WTC11 (cell line): ENCODE results near the gene GALK1. TPM values are rescaled to one million over a fixed set of nuclear protein-coding genes. Genes with fewer than 3 reads are reported as not detected.

Source experiments
- ATAC-seq: fragments of 200-7000 bp; cut with Tn5 transposase; 2 replicates; pipeline ENCODE4 v1.10.0; 2021; ENCODE audit warnings: mild to moderate bottlenecking, moderate library complexity
- CTCF ChIA-PET: fragments of 300-600 bp; sonication (Branson Sonifier 250); formaldehyde crosslinking; loops from one replicate; lab custom pipeline; 2021; ENCODE audit warnings: antibody characterized with exemption; lab: Charles Lee
- POLR2A ChIA-PET: fragments of 350-600 bp; sonication (Branson Sonifier 250); formaldehyde crosslinking; loops from one replicate; lab custom pipeline; 2021; ENCODE audit warnings: antibody characterized with exemption; lab: Charles Lee
- DNase-seq: peaks from one replicate; pipeline ENCODE4 v3.0.0; 2021; ENCODE audit warnings: low spot score
- H3K27ac Mint-ChIP-seq: 2 replicates; pipeline ENCODE4 v1.8.0; 2021; ENCODE audit warnings: mixed read lengths
- H3K27me3 Mint-ChIP-seq: 2 replicates; pipeline ENCODE4 v1.8.0; 2021; ENCODE audit warnings: low read depth, mild to moderate bottlenecking, moderate library complexity, mixed read lengths
- H3K36me3 Mint-ChIP-seq: 2 replicates; pipeline ENCODE4 v1.8.0; 2021; ENCODE audit warnings: mixed read lengths
- H3K4me1 Mint-ChIP-seq: 2 replicates; pipeline ENCODE4 v1.8.0; 2022; ENCODE audit warnings: mixed read lengths
- H3K4me3 Mint-ChIP-seq: 2 replicates; pipeline ENCODE4 v1.8.0; 2021; ENCODE audit warnings: mild to moderate bottlenecking, moderate library complexity, mixed read lengths
- H3K9me3 Mint-ChIP-seq: 2 replicates; pipeline ENCODE4 v1.8.0; 2021; ENCODE audit warnings: mixed read lengths
- ESRRA ChIP-seq: sonication (generic); formaldehyde crosslinking; IDR thresholded peaks from 2 replicates; pipeline ENCODE4 v1.8.1; 2022; ENCODE audit warnings: mild to moderate bottlenecking, missing genetic modification reagents, borderline replicate concordance
- GABPB1 ChIP-seq: sonication (generic); formaldehyde crosslinking; IDR thresholded peaks from 2 replicates; pipeline ENCODE4 v1.8.1; 2023; ENCODE audit warnings: mild to moderate bottlenecking, missing genetic modification reagents
- GTF2I ChIP-seq: fragments of 250-450 bp; sonication (Bioruptor Pico); conservative IDR thresholded peaks from 2 replicates; pipeline ENCODE4 v1.4.0; 2021; ENCODE audit warnings: mild to moderate bottlenecking
- IRF2 ChIP-seq: sonication (generic); formaldehyde crosslinking; IDR thresholded peaks from 2 replicates; pipeline ENCODE4 v1.8.0; 2022; ENCODE audit warnings: low read depth, missing genetic modification reagents, borderline replicate concordance
- JAZF1 ChIP-seq: fragments of 250-450 bp; sonication (Bioruptor Pico); IDR thresholded peaks from 2 replicates; pipeline ENCODE4 v1.9.0; 2021; ENCODE audit warnings: moderate library complexity, mild to moderate bottlenecking, inconsistent platforms
- JUN ChIP-seq: sonication (generic); formaldehyde crosslinking; IDR thresholded peaks from 2 replicates; pipeline ENCODE4 v1.8.0; 2023; ENCODE audit warnings: mild to moderate bottlenecking, missing genetic modification reagents
- NFYB ChIP-seq: sonication (generic); formaldehyde crosslinking; conservative IDR thresholded peaks from 2 replicates; pipeline ENCODE4 v1.8.0; 2022; ENCODE audit warnings: low read depth, missing genetic modification reagents
- OVOL2 ChIP-seq: fragments of 250-450 bp; sonication (Bioruptor Pico); IDR thresholded peaks from 2 replicates; pipeline ENCODE4 v1.9.0; 2021; ENCODE audit warnings: mild to moderate bottlenecking, borderline replicate concordance
- SOX15 ChIP-seq: fragments of 250-450 bp; sonication (Bioruptor Pico); IDR thresholded peaks from 2 replicates; pipeline ENCODE4 v1.9.0; 2021; ENCODE audit warnings: mild to moderate bottlenecking
- ZNF121 ChIP-seq: sonication (generic); formaldehyde crosslinking; IDR thresholded peaks from 2 replicates; pipeline ENCODE4 v1.8.0; 2023; ENCODE audit warnings: missing genetic modification reagents
- ZNF138 ChIP-seq: sonication (generic); formaldehyde crosslinking; conservative IDR thresholded peaks from 2 replicates; pipeline ENCODE4 v1.8.1; 2022; ENCODE audit warnings: mild to moderate bottlenecking, moderate library complexity, missing genetic modification reagents
- ZNF219 ChIP-seq: sonication (generic); formaldehyde crosslinking; IDR thresholded peaks from 2 replicates; pipeline ENCODE4 v1.8.0; 2023; ENCODE audit warnings: missing genetic modification reagents, mild to moderate bottlenecking, borderline replicate concordance
- ZNF263 ChIP-seq: sonication (generic); formaldehyde crosslinking; IDR thresholded peaks from 2 replicates; pipeline ENCODE4 v1.8.1; 2022; ENCODE audit warnings: low read depth, mild to moderate bottlenecking, moderate library complexity, missing genetic modification reagents
- total RNA-seq: library from RNA; stranded (reverse); gene quantifications from 3 replicates; pipeline ENCODE4 v1.2.3, GENCODE V29; 2021
- TF ChIP-seq, protein P1 (sequence below): fragments of 250-450 bp; sonication (Bioruptor Pico); IDR thresholded peaks from 2 replicates; pipeline ENCODE4 v1.9.0; 2021; ENCODE audit warnings: mild to moderate bottlenecking, borderline replicate concordance
- TF ChIP-seq, protein P2 (sequence below): sonication (generic); formaldehyde crosslinking; IDR thresholded peaks from 2 replicates; pipeline ENCODE4 v1.8.1; 2022; ENCODE audit warnings: low read depth, mild to moderate bottlenecking, moderate library complexity, missing genetic modification reagents, borderline replicate concordance
- TF ChIP-seq, protein P3 (sequence below): sonication (generic); formaldehyde crosslinking; IDR thresholded peaks from 2 replicates; pipeline ENCODE4 v1.8.0; 2022; ENCODE audit warnings: mild to moderate bottlenecking, missing genetic modification reagents
- TF ChIP-seq, protein P4 (sequence below): fragments of 250-450 bp; sonication (Bioruptor Pico); IDR thresholded peaks from 2 replicates; pipeline ENCODE4 v1.9.0; 2021; ENCODE audit warnings: mild to moderate bottlenecking
- TF ChIP-seq, protein P5 (sequence below): fragments of 200-600 bp; IDR thresholded peaks from 2 replicates; pipeline ENCODE4 v1.8.0; 2022; ENCODE audit warnings: antibody characterized with exemption
- TF ChIP-seq, protein P6 (sequence below): fragments of 250-450 bp; sonication (Bioruptor Pico); IDR thresholded peaks from 2 replicates; pipeline ENCODE4 v1.9.0; 2021; ENCODE audit warnings: mild to moderate bottlenecking
- TF ChIP-seq, protein P7 (sequence below): sonication (generic); formaldehyde crosslinking; conservative IDR thresholded peaks from 2 replicates; pipeline ENCODE4 v1.8.1; 2022; ENCODE audit warnings: mild to moderate bottlenecking, missing genetic modification reagents

GALK1 gene
- total RNA-seq, 1 experiment from 2014 or later, result 42.2 TPM

DNA sequence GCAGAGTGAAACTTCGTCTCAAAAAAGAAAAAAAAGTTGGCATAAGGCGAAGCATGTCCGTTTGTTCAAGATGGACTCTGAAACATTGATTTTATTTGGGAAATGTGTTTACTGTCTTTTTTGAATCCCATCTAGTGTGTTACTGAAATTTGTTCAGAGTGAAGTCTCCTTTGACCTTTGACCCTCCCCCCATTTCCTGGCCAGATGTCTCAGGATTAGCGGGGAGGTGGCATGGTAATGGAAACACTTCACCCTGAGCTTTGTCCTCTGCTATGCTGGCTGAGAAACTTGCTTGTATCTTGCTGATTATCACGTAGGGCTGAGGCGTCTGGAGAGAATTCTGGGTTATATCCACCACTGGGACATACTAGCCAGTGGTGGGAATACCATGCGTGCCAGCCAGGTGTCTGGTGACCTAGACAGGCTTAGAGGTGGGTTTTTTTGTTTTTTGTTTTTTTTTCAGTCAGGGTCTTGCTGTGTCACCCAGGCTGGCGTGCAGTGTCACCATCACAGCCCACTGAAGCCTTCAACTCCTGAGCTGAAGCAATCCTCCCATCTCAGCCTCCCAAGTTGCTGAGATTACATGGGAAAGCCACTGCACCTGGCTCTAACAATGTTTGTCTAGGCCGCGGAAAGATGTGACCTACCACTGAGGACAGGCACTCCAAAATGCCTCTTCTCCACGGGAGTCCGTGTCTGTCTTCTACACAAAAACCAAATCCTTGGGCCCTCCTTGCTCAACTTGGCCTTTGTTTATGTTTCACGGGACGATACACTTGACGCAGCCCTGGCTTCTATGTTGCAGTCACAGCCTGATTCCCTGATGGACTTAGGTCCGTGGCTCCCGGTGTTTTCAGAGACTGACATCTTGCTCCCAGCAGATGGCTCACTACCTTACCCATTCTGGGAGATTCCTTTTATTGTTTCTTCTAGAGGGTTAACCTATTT lies 6.6 kb upstream of the GALK1 start (continued):
- TF ChIP-seq, protein P1, sequence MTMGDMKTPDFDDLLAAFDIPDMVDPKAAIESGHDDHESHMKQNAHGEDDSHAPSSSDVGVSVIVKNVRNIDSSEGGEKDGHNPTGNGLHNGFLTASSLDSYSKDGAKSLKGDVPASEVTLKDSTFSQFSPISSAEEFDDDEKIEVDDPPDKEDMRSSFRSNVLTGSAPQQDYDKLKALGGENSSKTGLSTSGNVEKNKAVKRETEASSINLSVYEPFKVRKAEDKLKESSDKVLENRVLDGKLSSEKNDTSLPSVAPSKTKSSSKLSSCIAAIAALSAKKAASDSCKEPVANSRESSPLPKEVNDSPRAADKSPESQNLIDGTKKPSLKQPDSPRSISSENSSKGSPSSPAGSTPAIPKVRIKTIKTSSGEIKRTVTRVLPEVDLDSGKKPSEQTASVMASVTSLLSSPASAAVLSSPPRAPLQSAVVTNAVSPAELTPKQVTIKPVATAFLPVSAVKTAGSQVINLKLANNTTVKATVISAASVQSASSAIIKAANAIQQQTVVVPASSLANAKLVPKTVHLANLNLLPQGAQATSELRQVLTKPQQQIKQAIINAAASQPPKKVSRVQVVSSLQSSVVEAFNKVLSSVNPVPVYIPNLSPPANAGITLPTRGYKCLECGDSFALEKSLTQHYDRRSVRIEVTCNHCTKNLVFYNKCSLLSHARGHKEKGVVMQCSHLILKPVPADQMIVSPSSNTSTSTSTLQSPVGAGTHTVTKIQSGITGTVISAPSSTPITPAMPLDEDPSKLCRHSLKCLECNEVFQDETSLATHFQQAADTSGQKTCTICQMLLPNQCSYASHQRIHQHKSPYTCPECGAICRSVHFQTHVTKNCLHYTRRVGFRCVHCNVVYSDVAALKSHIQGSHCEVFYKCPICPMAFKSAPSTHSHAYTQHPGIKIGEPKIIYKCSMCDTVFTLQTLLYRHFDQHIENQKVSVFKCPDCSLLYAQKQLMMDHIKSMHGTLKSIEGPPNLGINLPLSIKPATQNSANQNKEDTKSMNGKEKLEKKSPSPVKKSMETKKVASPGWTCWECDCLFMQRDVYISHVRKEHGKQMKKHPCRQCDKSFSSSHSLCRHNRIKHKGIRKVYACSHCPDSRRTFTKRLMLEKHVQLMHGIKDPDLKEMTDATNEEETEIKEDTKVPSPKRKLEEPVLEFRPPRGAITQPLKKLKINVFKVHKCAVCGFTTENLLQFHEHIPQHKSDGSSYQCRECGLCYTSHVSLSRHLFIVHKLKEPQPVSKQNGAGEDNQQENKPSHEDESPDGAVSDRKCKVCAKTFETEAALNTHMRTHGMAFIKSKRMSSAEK (CRISPR knock-in tag), result no peak
- TF ChIP-seq GABPB1 (CRISPR knock-in tag), result no peak
- TF ChIP-seq, protein P2, sequence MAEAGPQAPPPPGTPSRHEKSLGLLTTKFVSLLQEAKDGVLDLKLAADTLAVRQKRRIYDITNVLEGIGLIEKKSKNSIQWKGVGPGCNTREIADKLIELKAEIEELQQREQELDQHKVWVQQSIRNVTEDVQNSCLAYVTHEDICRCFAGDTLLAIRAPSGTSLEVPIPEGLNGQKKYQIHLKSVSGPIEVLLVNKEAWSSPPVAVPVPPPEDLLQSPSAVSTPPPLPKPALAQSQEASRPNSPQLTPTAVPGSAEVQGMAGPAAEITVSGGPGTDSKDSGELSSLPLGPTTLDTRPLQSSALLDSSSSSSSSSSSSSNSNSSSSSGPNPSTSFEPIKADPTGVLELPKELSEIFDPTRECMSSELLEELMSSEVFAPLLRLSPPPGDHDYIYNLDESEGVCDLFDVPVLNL (CRISPR knock-in tag), result no peak
- TF ChIP-seq, all 79 proteins: peak for 0

DNA sequence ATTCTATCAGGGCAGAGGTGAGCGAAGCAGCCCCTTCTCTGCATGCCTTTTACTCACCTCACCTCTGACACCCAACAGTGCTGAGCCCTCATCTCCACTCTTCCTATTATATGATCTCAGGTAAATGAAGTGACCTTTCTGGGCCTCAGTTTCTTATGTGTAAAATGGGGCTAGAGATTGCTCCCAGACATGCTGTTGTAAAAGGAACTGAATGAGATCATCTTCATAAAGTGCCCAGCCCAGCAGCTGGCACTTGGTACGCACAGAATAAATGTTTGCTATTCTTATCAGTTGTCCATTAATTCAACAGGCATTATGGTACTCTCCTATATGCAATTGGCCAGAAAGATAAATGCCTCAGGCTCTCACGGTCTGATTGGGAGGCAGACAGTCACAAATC lies 4.5 kb upstream of the GALK1 start:
- Mint-ChIP-seq H3K4me1 (peaks cover 14% of the 10 kb centered on the region), H3K27me3 (no peaks in the 10 kb centered on the region), H3K36me3 (no peaks in the 10 kb centered on the region), H3K4me3 (no peak overlapping the region), H3K27ac (no peak overlapping the region), H3K9me3 (no peaks in the 10 kb centered on the region)
- ATAC-seq (no peak), DNase-seq (no peak)
- CTCF ChIA-PET, result interaction anchor here (1.6 to 7.8 kb wide), 3 partner anchors 10 to 137 kb away, joined by 9 to 72 read pairs (median 9); partner anchors contain the start of gene SMIM5
- POLR2A ChIA-PET, result no interaction called here
- TF ChIP-seq OVOL2 (CRISPR knock-in tag) (no peak), ZNF121 (CRISPR knock-in tag) (no peak), ZNF138 (no peak), NFYB (CRISPR knock-in tag) (no peak), JAZF1 (CRISPR knock-in tag) (no peak), ESRRA (CRISPR knock-in tag) (no peak), ZNF219 (no peak), ZNF263 (CRISPR knock-in tag) (no peak), JUN (CRISPR knock-in tag) (no peak), IRF2 (CRISPR knock-in tag) (no peak), SOX15 (CRISPR knock-in tag) (no peak), GTF2I (CRISPR knock-in tag) (no peak)
- TF ChIP-seq, protein P3, sequence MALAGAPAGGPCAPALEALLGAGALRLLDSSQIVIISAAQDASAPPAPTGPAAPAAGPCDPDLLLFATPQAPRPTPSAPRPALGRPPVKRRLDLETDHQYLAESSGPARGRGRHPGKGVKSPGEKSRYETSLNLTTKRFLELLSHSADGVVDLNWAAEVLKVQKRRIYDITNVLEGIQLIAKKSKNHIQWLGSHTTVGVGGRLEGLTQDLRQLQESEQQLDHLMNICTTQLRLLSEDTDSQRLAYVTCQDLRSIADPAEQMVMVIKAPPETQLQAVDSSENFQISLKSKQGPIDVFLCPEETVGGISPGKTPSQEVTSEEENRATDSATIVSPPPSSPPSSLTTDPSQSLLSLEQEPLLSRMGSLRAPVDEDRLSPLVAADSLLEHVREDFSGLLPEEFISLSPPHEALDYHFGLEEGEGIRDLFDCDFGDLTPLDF (CRISPR knock-in tag), result no peak
- TF ChIP-seq, protein P4, sequence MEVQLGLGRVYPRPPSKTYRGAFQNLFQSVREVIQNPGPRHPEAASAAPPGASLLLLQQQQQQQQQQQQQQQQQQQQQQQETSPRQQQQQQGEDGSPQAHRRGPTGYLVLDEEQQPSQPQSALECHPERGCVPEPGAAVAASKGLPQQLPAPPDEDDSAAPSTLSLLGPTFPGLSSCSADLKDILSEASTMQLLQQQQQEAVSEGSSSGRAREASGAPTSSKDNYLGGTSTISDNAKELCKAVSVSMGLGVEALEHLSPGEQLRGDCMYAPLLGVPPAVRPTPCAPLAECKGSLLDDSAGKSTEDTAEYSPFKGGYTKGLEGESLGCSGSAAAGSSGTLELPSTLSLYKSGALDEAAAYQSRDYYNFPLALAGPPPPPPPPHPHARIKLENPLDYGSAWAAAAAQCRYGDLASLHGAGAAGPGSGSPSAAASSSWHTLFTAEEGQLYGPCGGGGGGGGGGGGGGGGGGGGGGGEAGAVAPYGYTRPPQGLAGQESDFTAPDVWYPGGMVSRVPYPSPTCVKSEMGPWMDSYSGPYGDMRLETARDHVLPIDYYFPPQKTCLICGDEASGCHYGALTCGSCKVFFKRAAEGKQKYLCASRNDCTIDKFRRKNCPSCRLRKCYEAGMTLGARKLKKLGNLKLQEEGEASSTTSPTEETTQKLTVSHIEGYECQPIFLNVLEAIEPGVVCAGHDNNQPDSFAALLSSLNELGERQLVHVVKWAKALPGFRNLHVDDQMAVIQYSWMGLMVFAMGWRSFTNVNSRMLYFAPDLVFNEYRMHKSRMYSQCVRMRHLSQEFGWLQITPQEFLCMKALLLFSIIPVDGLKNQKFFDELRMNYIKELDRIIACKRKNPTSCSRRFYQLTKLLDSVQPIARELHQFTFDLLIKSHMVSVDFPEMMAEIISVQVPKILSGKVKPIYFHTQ (CRISPR knock-in tag), result no peak
- TF ChIP-seq, protein P5, sequence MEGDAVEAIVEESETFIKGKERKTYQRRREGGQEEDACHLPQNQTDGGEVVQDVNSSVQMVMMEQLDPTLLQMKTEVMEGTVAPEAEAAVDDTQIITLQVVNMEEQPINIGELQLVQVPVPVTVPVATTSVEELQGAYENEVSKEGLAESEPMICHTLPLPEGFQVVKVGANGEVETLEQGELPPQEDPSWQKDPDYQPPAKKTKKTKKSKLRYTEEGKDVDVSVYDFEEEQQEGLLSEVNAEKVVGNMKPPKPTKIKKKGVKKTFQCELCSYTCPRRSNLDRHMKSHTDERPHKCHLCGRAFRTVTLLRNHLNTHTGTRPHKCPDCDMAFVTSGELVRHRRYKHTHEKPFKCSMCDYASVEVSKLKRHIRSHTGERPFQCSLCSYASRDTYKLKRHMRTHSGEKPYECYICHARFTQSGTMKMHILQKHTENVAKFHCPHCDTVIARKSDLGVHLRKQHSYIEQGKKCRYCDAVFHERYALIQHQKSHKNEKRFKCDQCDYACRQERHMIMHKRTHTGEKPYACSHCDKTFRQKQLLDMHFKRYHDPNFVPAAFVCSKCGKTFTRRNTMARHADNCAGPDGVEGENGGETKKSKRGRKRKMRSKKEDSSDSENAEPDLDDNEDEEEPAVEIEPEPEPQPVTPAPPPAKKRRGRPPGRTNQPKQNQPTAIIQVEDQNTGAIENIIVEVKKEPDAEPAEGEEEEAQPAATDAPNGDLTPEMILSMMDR, result no peak
- TF ChIP-seq, protein P6, sequence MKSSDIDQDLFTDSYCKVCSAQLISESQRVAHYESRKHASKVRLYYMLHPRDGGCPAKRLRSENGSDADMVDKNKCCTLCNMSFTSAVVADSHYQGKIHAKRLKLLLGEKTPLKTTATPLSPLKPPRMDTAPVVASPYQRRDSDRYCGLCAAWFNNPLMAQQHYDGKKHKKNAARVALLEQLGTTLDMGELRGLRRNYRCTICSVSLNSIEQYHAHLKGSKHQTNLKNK, result no peak
- TF ChIP-seq, protein P7, sequence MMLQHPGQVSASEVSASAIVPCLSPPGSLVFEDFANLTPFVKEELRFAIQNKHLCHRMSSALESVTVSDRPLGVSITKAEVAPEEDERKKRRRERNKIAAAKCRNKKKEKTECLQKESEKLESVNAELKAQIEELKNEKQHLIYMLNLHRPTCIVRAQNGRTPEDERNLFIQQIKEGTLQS (CRISPR knock-in tag), result no peak
